ENCODE measurements around the gene PCSK1N.
"Not testable (repeated sequence)": the region's sequence is repeated elsewhere in the genome, so short reads cannot be mapped to it uniquely, and the experiment has no call there.

The PCSK1N gene

GRCh38 chrX:48835524-48836329 lies at the start of gene PCSK1N:
Gene PCSK1N (minus strand): TSS chrX:48835610. CDS start chrX:48835532, 78 bp downstream.
- Histone ChIP-seq H3K9me3 (no peaks in the 10 kb centered on the region), H3K4me1 (peaks cover 3% of the 10 kb centered on the region; the same call in 1 of the 2 replicates), H3K4me3 (peak within 1 kb of the TSS; percentile 13), H3K27me3 (ENCODE audit: low read depth) (peaks cover 12% of the 10 kb centered on the region), H3K36me3 (replicated peaks) (no peaks in the 10 kb centered on the region)
- in situ Hi-C loops (cut with MboI; ENCODE audit: low sequenced_read_pairs): no loop called here
- no peak for DNase-seq (ENCODE audit: low spot score in 2 of 2)

GRCh38 chrX:48883729-48884128 lies 48.3 kb upstream of the PCSK1N start:
- Histone ChIP-seq H3K27me3 (ENCODE audit: low read depth) (no peaks in the 10 kb centered on the region), H3K4me1 (no peaks in the 10 kb centered on the region), H3K9me3 (no peaks in the 10 kb centered on the region), H3K4me3 (no peak overlapping the region), H3K36me3 (replicated peaks) (no peaks in the 10 kb centered on the region)
- DNase-seq (ENCODE audit: low spot score in 2 of 2): no peak
- in situ Hi-C loops (cut with MboI; ENCODE audit: low sequenced_read_pairs): no loop called here

- in situ Hi-C loops (cut with MboI; ENCODE audit: low sequenced_read_pairs); H3K27me3 ChIP-seq (ENCODE audit: low read depth); DNase-seq (ENCODE audit: low spot score in 2 of 2); H3K36me3 ChIP-seq (replicated peaks); H3K9me3 ChIP-seq; H3K4me1 ChIP-seq; H3K4me3 ChIP-seq: not testable (repeated sequence)
Measured at GRCh38 chrX:48876944-48877343, 41.5 kb upstream of the PCSK1N start.

DNA sequence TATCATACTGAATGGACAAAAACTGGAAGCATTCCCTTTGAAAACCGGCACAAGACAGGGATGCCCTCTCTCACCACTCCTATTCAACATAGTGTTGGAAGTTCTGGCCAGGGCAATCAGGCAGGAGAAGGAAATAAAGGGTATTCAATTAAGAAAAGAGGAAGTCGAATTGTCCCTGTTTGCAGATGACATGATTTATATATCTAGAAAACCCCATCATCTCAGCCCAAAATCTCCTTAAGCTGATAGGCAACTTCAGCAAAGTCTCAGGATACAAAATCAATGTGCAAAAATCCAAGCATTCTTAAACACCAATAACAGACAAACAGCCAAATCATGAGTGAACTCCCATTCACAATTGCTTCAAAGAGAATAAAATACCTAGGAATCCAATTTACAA lies 36.6 kb upstream of the PCSK1N start:
- H3K9me3 ChIP-seq; H3K4me1 ChIP-seq; DNase-seq (ENCODE audit: low spot score in 2 of 2); H3K36me3 ChIP-seq (replicated peaks); H3K27me3 ChIP-seq (ENCODE audit: low read depth); H3K4me3 ChIP-seq; in situ Hi-C loops (cut with MboI; ENCODE audit: low sequenced_read_pairs): not testable (repeated sequence)

- in situ Hi-C loops (cut with MboI; ENCODE audit: low sequenced_read_pairs): no loop called here
- DNase-seq (ENCODE audit: low spot score in 2 of 2): no peak
- H3K9me3 ChIP-seq: no peaks in the 10 kb centered on the region
Measured at GRCh38 chrX:48864210-48864609, 28.8 kb upstream of the PCSK1N start.

DNA sequence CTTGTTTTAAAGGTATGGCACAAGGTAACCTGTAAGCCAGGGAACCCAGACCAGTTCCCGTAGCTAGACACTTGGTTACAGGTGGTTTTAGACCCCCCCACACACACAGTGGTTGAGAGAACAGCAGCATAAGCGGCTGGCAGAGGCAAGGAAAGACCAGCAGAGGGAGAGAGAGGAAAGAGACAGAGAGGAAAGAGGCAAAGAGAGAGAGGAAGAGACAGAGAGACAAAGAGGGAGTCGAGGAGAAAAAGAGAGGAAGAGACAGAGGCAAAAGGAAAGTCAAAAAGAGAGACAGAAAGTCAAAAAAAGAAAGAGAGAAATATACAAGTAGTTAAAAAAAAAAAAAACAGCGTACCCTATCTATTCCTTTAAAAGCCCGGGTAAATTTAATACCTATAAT lies 19.5 kb upstream of the PCSK1N start:
- in situ Hi-C loops (cut with MboI; ENCODE audit: low sequenced_read_pairs): no loop called here
- H3K9me3 ChIP-seq: no peaks in the 10 kb centered on the region; the same call in 1 of the 2 replicates
- no peak overlapping the region for H3K4me3 ChIP-seq

More at GRCh38 chrX:48864210-48864609, 28.8 kb upstream of the PCSK1N start:
- Histone ChIP-seq H3K4me3 (no peak overlapping the region), H3K4me1 (peaks cover 4% of the 10 kb centered on the region; the same call in 1 of the 2 replicates), H3K27me3 (ENCODE audit: low read depth) (no peaks in the 10 kb centered on the region), H3K36me3 (replicated peaks) (no peaks in the 10 kb centered on the region)

GRCh38 chrX:48854121-48854804 lies 18.9 kb upstream of the PCSK1N start:
- H3K4me1 ChIP-seq; H3K4me3 ChIP-seq; DNase-seq (ENCODE audit: low spot score in 2 of 2); in situ Hi-C loops (cut with MboI; ENCODE audit: low sequenced_read_pairs); H3K36me3 ChIP-seq (replicated peaks); H3K27me3 ChIP-seq (ENCODE audit: low read depth); H3K9me3 ChIP-seq: not testable (repeated sequence)

More for the DNA sequence above, 19.5 kb upstream of the PCSK1N start:
- Histone ChIP-seq H3K27me3 (ENCODE audit: low read depth) (peaks cover 4% of the 10 kb centered on the region), H3K36me3 (replicated peaks) (no peaks in the 10 kb centered on the region), H3K4me1 (no peaks in the 10 kb centered on the region)
- DNase-seq (ENCODE audit: low spot score in 2 of 2): no peak

DNA sequence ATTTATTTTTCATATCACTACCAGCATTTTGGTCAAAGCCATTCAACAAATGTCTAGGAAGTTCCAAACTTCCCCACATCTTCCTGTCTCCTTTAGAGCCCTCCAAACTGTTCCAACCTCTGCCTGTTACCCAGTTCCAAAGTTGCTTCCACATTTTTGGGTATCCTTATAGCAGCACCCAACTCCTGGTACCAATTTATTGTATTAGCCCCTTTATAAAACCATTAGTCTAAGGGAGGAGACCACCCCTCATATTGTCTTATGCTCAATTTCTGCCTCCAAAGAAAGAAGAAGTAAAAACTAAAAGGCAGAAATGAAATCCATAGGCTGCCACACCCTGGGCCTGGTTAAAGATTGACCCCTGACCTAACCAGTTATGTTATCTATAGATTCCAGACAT lies 18.1 kb upstream of the PCSK1N start:
- H3K4me1 ChIP-seq; H3K4me3 ChIP-seq; in situ Hi-C loops (cut with MboI; ENCODE audit: low sequenced_read_pairs); DNase-seq (ENCODE audit: low spot score in 2 of 2); H3K27me3 ChIP-seq (ENCODE audit: low read depth); H3K9me3 ChIP-seq; H3K36me3 ChIP-seq (replicated peaks): not testable (repeated sequence)

- Histone ChIP-seq H3K27me3 (ENCODE audit: low read depth) (peaks cover 4% of the 10 kb centered on the region), H3K4me1 (no peaks in the 10 kb centered on the region), H3K9me3 (no peaks in the 10 kb centered on the region; the same call in 1 of the 2 replicates), H3K4me3 (no peak overlapping the region), H3K36me3 (replicated peaks) (no peaks in the 10 kb centered on the region)
- no peak for DNase-seq (ENCODE audit: low spot score in 2 of 2)
- in situ Hi-C loops (cut with MboI; ENCODE audit: low sequenced_read_pairs): no loop called here
Measured at GRCh38 chrX:48852857-48853256, 17.4 kb upstream of the PCSK1N start.

DNA sequence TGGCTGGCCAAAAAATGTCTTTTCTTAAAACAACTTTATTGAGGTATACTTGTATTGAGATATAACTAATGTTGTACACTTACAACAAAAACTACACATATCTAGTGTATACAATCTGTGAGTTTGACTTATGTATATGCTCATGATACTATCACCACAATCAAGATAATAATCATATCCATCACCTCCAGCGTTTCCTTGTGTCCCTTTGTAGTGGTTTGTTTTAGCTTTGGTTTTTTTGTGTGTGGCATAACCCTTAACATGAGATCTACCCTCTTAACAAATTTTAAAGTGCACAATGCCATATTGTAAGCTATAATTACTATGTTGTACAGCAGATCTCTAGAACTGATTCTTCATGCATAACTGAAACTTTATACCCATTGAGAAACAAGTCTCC lies 13.4 kb upstream of the PCSK1N start:
- H3K4me1 ChIP-seq: no peaks in the 10 kb centered on the region
- H3K27me3 ChIP-seq (ENCODE audit: low read depth): no peaks in the 10 kb centered on the region
- H3K36me3 ChIP-seq (replicated peaks): no peaks in the 10 kb centered on the region
- H3K4me3 ChIP-seq: no peak overlapping the region
- no peaks in the 10 kb centered on the region; the same call in 1 of the 2 replicates for H3K9me3 ChIP-seq
- no peak for DNase-seq (ENCODE audit: low spot score in 2 of 2)
- in situ Hi-C loops (cut with MboI; ENCODE audit: low sequenced_read_pairs): no loop called here

- no peaks in the 10 kb centered on the region for H3K36me3 ChIP-seq (replicated peaks)
- no peaks in the 10 kb centered on the region for H3K9me3 ChIP-seq
- in situ Hi-C loops (cut with MboI; ENCODE audit: low sequenced_read_pairs): no loop called here
- H3K4me1 ChIP-seq: peaks cover 3% of the 10 kb centered on the region; the same call in 1 of the 2 replicates
- no peak overlapping the region for H3K4me3 ChIP-seq
- no peak for DNase-seq (ENCODE audit: low spot score in 2 of 2)
- peaks cover 5% of the 10 kb centered on the region for H3K27me3 ChIP-seq (ENCODE audit: low read depth)
Measured at GRCh38 chrX:48839686-48840085, 4.3 kb upstream of the PCSK1N start.

DNA sequence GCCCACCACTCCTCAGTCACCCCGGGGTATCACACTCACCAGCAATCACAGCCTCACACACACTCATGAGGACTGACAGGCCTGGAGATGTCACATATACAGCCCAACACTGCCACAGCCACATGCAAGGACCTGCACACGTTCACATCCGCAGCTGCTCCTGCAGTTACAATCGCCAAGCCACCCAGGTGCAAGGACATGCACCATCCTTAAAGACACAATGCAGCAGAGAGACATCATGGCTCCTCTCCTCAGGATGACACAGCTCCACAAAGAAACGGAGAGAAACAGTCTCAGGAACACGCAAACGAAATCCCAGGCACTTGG lies 1.1 kb downstream of the PCSK1N start:
- DNase-seq (ENCODE audit: low spot score in 2 of 2): no peak
- peaks cover 12% of the 10 kb centered on the region for H3K27me3 ChIP-seq (ENCODE audit: low read depth)
- no peak overlapping the region for H3K4me3 ChIP-seq
- H3K4me1 ChIP-seq: peaks cover 3% of the 10 kb centered on the region; the same call in 1 of the 2 replicates
- no peaks in the 10 kb centered on the region for H3K36me3 ChIP-seq (replicated peaks)
- in situ Hi-C loops (cut with MboI; ENCODE audit: low sequenced_read_pairs): no loop called here
- H3K9me3 ChIP-seq: no peaks in the 10 kb centered on the region

GRCh38 chrX:48833542-48834138 lies 1.8 kb downstream of the PCSK1N start:
- DNase-seq (ENCODE audit: low spot score in 2 of 2): no peak
- H3K4me1 ChIP-seq: peaks cover 3% of the 10 kb centered on the region; the same call in 1 of the 2 replicates
- H3K4me3 ChIP-seq: no peak overlapping the region
- in situ Hi-C loops (cut with MboI; ENCODE audit: low sequenced_read_pairs): no loop called here
- H3K27me3 ChIP-seq (ENCODE audit: low read depth): peaks cover 12% of the 10 kb centered on the region
- no peaks in the 10 kb centered on the region for H3K36me3 ChIP-seq (replicated peaks)
- no peaks in the 10 kb centered on the region for H3K9me3 ChIP-seq

GRCh38 chrX:48831909-48832291 lies 3.5 kb downstream of the PCSK1N start:
- Histone ChIP-seq H3K27me3 (ENCODE audit: low read depth) (peaks cover 12% of the 10 kb centered on the region), H3K36me3 (replicated peaks) (no peaks in the 10 kb centered on the region), H3K4me1 (peaks cover 3% of the 10 kb centered on the region; the same call in 1 of the 2 replicates), H3K9me3 (no peaks in the 10 kb centered on the region), H3K4me3 (no peak overlapping the region)
- in situ Hi-C loops (cut with MboI; ENCODE audit: low sequenced_read_pairs): no loop called here
- DNase-seq (ENCODE audit: low spot score in 2 of 2): no peak
